MM.1S (cell line): ENCODE measurements around the gene PHKA2.

Experiments
- DNase-seq: peaks from one replicate; pipeline ENCODE4 v3.0.0-alpha.2; 2015
- H2AFZ ChIP-seq: fragments of 300-600 bp; sonication (generic); 2 replicates; pipeline ENCODE4 v1.6.0; 2016; ENCODE audit warnings: antibody characterized with exemption, low read length
- H3F3A ChIP-seq: fragments of 300-600 bp; sonication (generic); 2 replicates; pipeline ENCODE4 v1.6.1; 2016; ENCODE audit warnings: mild to moderate bottlenecking, antibody characterized with exemption, low read length, moderate library complexity, mixed read lengths; ENCODE audit not compliant: insufficient read depth
- H3K27ac ChIP-seq: fragments of 300-600 bp; sonication (generic); 2 replicates; pipeline ENCODE4 v1.5.1; 2016; ENCODE audit warnings: mild to moderate bottlenecking, low read length
- H3K27me3 ChIP-seq: fragments of 300-600 bp; sonication (generic); replicated peaks from 2 replicates; pipeline ENCODE4 v1.6.0; 2016; ENCODE audit warnings: low read length; ENCODE audit not compliant: insufficient read depth
- H3K36me3 ChIP-seq: fragments of 300-600 bp; sonication (generic); replicated peaks from 2 replicates; pipeline ENCODE4 v1.6.1; 2016; ENCODE audit warnings: mild to moderate bottlenecking, low read length, mixed read lengths; ENCODE audit not compliant: insufficient read depth
- H3K4me1 ChIP-seq: fragments of 300-600 bp; sonication (generic); 2 replicates; pipeline ENCODE4 v1.6.1; 2016; ENCODE audit warnings: low read length, mixed read lengths
- H3K4me2 ChIP-seq: fragments of 300-600 bp; sonication (generic); 2 replicates; pipeline ENCODE4 v1.6.0; 2016; ENCODE audit warnings: low read depth, low read length
- H3K4me3 ChIP-seq: fragments of 300-600 bp; sonication (generic); 2 replicates; pipeline ENCODE4 v1.5.1; 2016; ENCODE audit warnings: low read length, mixed read lengths
- H3K79me2 ChIP-seq: fragments of 300-600 bp; sonication (generic); 2 replicates; pipeline ENCODE4 v1.6.1; 2016; ENCODE audit warnings: mixed run types, low read length, mixed read lengths
- H3K9ac ChIP-seq: fragments of 300-600 bp; sonication (generic); 2 replicates; pipeline ENCODE4 v1.6.1; 2016; ENCODE audit warnings: low read length, mixed read lengths
- H3K9me2 ChIP-seq: fragments of 300-600 bp; sonication (generic); replicated peaks from 2 replicates; pipeline ENCODE4 v1.6.1; 2016; ENCODE audit warnings: mild to moderate bottlenecking, low read length, mixed read lengths; ENCODE audit not compliant: insufficient read depth
- H3K9me3 ChIP-seq: fragments of 300-600 bp; sonication (generic); replicated peaks from 2 replicates; pipeline ENCODE4 v1.6.1; 2016; ENCODE audit warnings: mild to moderate bottlenecking, low read length, mixed read lengths; ENCODE audit not compliant: insufficient read depth
- H4K20me1 ChIP-seq: fragments of 300-600 bp; sonication (generic); 2 replicates; pipeline ENCODE4 v1.6.1; 2016; ENCODE audit warnings: mild to moderate bottlenecking, low read length, moderate library complexity, mixed read lengths; ENCODE audit not compliant: insufficient read depth
- CTCF ChIP-seq: fragments of 300-600 bp; sonication (generic); IDR thresholded peaks from 2 replicates; pipeline ENCODE4 v1.5.1; 2016; ENCODE audit warnings: antibody characterized with exemption, low read length, mixed read lengths
- EZH2 ChIP-seq: fragments of 300-600 bp; sonication (generic); optimal IDR thresholded peaks from 2 replicates; pipeline ENCODE3; 2017; ENCODE audit warnings: low read depth, mild to moderate bottlenecking, antibody characterized with exemption, low read length, mixed read lengths
- EZH2phosphoT487 ChIP-seq: fragments of 300-600 bp; sonication (generic); IDR thresholded peaks from 2 replicates; pipeline ENCODE4 v1.6.1; 2018; ENCODE audit warnings: antibody characterized with exemption, low read length

PHKA2 gene

DNA sequence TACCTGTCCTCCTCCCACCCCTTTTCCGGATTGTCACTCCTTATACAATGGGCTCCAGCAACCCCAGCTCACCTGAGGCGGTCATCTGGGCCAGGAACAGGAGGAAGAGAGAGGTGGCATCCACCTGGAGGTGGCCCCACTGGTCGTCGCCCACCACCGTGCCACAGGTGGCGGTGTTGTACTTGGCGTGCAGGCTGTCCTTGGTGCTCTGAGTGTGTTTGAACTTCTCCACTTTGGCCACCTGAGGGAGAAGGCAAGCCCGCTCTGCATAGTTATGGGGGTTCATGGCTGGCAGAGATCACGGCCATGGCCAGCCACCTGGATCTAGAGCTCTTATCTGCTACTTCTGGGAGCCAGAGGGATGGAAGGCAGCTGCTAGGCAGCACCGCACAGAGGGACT lies 32.9 kb downstream of the PHKA2 start:
- no peaks in the 10 kb centered on the region for H3K27me3 ChIP-seq
- H3K79me2 ChIP-seq = no peaks in the 10 kb centered on the region
- no peaks in the 10 kb centered on the region for H3K36me3 ChIP-seq
- no peak overlapping the region for H2AFZ ChIP-seq
- H3F3A ChIP-seq = no peaks in the 10 kb centered on the region
- no peaks in the 10 kb centered on the region for H3K4me1 ChIP-seq
- H4K20me1 ChIP-seq = no peaks in the 10 kb centered on the region
- no peaks in the 10 kb centered on the region for H3K9me3 ChIP-seq
- no peak overlapping the region for H3K9ac ChIP-seq
- no peak overlapping the region for H3K4me2 ChIP-seq
- H3K4me3 ChIP-seq = no peak overlapping the region
- DNase-seq = no peak
- TF ChIP-seq EZH2 = no peak
- no peaks in the 10 kb centered on the region for H3K9me2 ChIP-seq
- no peak overlapping the region for H3K27ac ChIP-seq

GRCh38 chrX:18949944-18950301 lies 34.0 kb downstream of the PHKA2 start:
- TF ChIP-seq CTCF = no peak
- TF ChIP-seq EZH2 = no peak
- no peak for TF ChIP-seq EZH2phosphoT487

GRCh38 chrX:18949291-18949943 lies 34.5 kb downstream of the PHKA2 start:
- no peak overlapping the region for H3K9ac ChIP-seq
- no peaks in the 10 kb centered on the region for H3K9me2 ChIP-seq
- H4K20me1 ChIP-seq = no peaks in the 10 kb centered on the region
- TF ChIP-seq EZH2 (no peak), EZH2phosphoT487 (no peak), CTCF (no peak)
- H3K9me3 ChIP-seq = no peaks in the 10 kb centered on the region
- no peak overlapping the region for H3K4me2 ChIP-seq
- H3F3A ChIP-seq = no peaks in the 10 kb centered on the region
- no peak overlapping the region for H3K27ac ChIP-seq
- no peaks in the 10 kb centered on the region for H3K79me2 ChIP-seq
- H3K27me3 ChIP-seq = no peaks in the 10 kb centered on the region
- no peak overlapping the region for H3K4me3 ChIP-seq
- H2AFZ ChIP-seq = no peak overlapping the region
- H3K4me1 ChIP-seq = no peaks in the 10 kb centered on the region
- no peaks in the 10 kb centered on the region for H3K36me3 ChIP-seq
- no peak for DNase-seq

More at GRCh38 chrX:18949944-18950301, 34.0 kb downstream of the PHKA2 start:
- Histone ChIP-seq H3K27ac (no peak overlapping the region), H3F3A (no peaks in the 10 kb centered on the region), H4K20me1 (no peaks in the 10 kb centered on the region), H3K36me3 (no peaks in the 10 kb centered on the region), H3K79me2 (no peaks in the 10 kb centered on the region), H3K4me3 (no peak overlapping the region), H3K9me2 (no peaks in the 10 kb centered on the region), H3K9ac (no peak overlapping the region), H3K4me2 (no peak overlapping the region), H3K4me1 (no peaks in the 10 kb centered on the region), H2AFZ (no peak overlapping the region), H3K9me3 (no peaks in the 10 kb centered on the region), H3K27me3 (no peaks in the 10 kb centered on the region)
- no peak for DNase-seq

DNA sequence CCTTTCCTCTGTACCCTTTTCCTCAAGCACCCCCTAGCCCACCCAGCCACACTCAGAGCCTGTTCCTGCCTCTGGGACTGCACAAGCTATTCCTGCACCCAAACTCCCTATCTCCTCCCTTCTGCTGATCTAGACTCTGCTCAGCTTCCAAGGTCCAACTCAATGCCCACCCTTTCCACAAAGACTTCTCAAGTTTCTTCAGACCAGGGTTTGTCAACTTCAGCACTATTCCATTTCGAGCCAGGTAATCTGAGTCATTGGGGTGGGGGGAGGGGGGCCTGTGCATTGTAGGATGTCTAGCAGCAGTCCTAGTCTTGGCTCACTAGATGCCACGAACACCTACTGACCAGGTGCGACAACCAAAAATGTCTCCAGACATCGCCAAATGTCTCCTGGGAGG lies 37.3 kb downstream of the PHKA2 start:
- no peak for TF ChIP-seq CTCF
- no peak for TF ChIP-seq EZH2phosphoT487
- TF ChIP-seq EZH2 = no peak
- Histone ChIP-seq H3K4me1 (no peaks in the 10 kb centered on the region), H2AFZ (no peak overlapping the region), H3K4me3 (no peak overlapping the region), H3K9me3 (no peaks in the 10 kb centered on the region), H3K9me2 (no peaks in the 10 kb centered on the region), H3K9ac (no peak overlapping the region), H3K79me2 (no peaks in the 10 kb centered on the region), H3K27me3 (no peaks in the 10 kb centered on the region), H3F3A (no peaks in the 10 kb centered on the region), H3K4me2 (no peak overlapping the region), H4K20me1 (no peaks in the 10 kb centered on the region), H3K36me3 (no peaks in the 10 kb centered on the region), H3K27ac (no peak overlapping the region)
- no peak for DNase-seq
